GM12878 (cell line): Measurements from ENCODE around the gene ICAM4. TPM values are rescaled to one million over a fixed set of nuclear protein-coding genes. Genes with fewer than 3 reads are reported as not detected.

Source experiments
- ATAC-seq: fragments of 200-7000 bp; cut with Tn5 transposase; 3 replicates; pipeline ENCODE4 v1.9.1; 2020; ENCODE audit warnings: mild to moderate bottlenecking, moderate library complexity
- BruUV-seq: library from RNA; stranded (reverse); fragments of 400-500 nt; replicated peaks from 2 replicates; lab custom pipeline; 2021; lab: Mats Ljungman, UMichigan
- CTCF ChIA-PET: fragments of 300-600 bp; sonication (Branson Sonifier 250); formaldehyde crosslinking; extraction: SDS; loops from one replicate; lab custom pipeline; 2021; ENCODE audit warnings: inconsistent platforms; lab: Yijun Ruan, JAX
- POLR2A ChIA-PET: fragments of 350-600 bp; formaldehyde crosslinking; extraction: SDS; loops from one replicate; lab custom pipeline; 2021; ENCODE audit warnings: inconsistent platforms; lab: Charles Lee
- RAD21 ChIA-PET: fragments of 300-600 bp; sonication (Branson Sonifier 250); formaldehyde crosslinking; loops from one replicate; lab custom pipeline; 2023; ENCODE audit warnings: antibody characterized with exemption; ENCODE audit not compliant: unreplicated experiment; lab: Charles Lee
- SMC1A ChIA-PET: fragments of 300-600 bp; sonication (Branson Sonifier 250); formaldehyde crosslinking; loops from one replicate; lab custom pipeline; 2023; ENCODE audit not compliant: unreplicated experiment, uncharacterized antibody; lab: Charles Lee
- DNase-seq: peaks from one replicate; pipeline ENCODE4 v3.0.0-alpha.2; 2011; ENCODE audit warnings: low read depth, low spot score
- FAIRE-seq: peaks from 3 replicates; lab custom pipeline; 2011; peaks lifted over from hg19 to GRCh38; lab: Jason Lieb, UNC
- H2AFZ ChIP-seq: 2 replicates; pipeline ENCODE4 v1.6.0; 2011; ENCODE audit warnings: low read depth, low read length, control low read depth; ENCODE audit not compliant: control insufficient read depth
- H3K27ac ChIP-seq: 2 replicates; pipeline ENCODE4 v1.5.1; 2011; ENCODE audit warnings: control low read depth; ENCODE audit not compliant: control insufficient read depth, insufficient read depth
- H3K27me3 ChIP-seq, 2 experiments: replicated peaks in 1 of 2; 2 replicates each; pipeline versions ENCODE4 v1.6.0 to v1.6.1; 2011; ENCODE audit warnings: low read length in 1 of 2; ENCODE audit not compliant: control insufficient read depth in 2 of 2, insufficient read depth in 2 of 2
- H3K36me3 ChIP-seq, 2 experiments: 2 replicates each; pipeline ENCODE4 v1.5.1; 2011; ENCODE audit warnings: low read length in 1 of 2; ENCODE audit not compliant: control insufficient read depth in 2 of 2, insufficient read depth in 2 of 2
- H3K4me1 ChIP-seq: 2 replicates; pipeline ENCODE4 v1.6.1; 2011; ENCODE audit warnings: mild to moderate bottlenecking, low read length, moderate library complexity, mixed read lengths; ENCODE audit not compliant: control insufficient read depth, insufficient read depth
- H3K4me2 ChIP-seq: 2 replicates; pipeline ENCODE4 v1.6.0; 2011; ENCODE audit warnings: control low read depth; ENCODE audit not compliant: control insufficient read depth, insufficient read depth
- H3K4me3 ChIP-seq: fragments of 200-600 bp; sonication (generic); 2 replicates; pipeline ENCODE4 v1.5.1; 2016
- H3K79me2 ChIP-seq: 2 replicates; pipeline ENCODE4 v1.6.0; 2011; ENCODE audit warnings: low read length; ENCODE audit not compliant: control insufficient read depth, insufficient read depth
- H3K9ac ChIP-seq: 2 replicates; pipeline ENCODE4 v1.8.0; 2011; ENCODE audit warnings: low read length, control low read depth, mixed read lengths; ENCODE audit not compliant: control insufficient read depth, insufficient read depth
- H3K9me3 ChIP-seq: replicated peaks from 3 replicates; pipeline ENCODE4 v1.5.1; 2011; ENCODE audit warnings: mild to moderate bottlenecking, low read length; ENCODE audit not compliant: control insufficient read depth, insufficient read depth
- H4K20me1 ChIP-seq: 2 replicates; pipeline ENCODE4 v1.6.0; 2011; ENCODE audit not compliant: control insufficient read depth, insufficient read depth
- NR2C1 ChIP-seq: fragments of 450-650 bp; IDR thresholded peaks from 2 replicates; pipeline ENCODE4 v1.6.1; 2017; ENCODE audit warnings: antibody characterized with exemption, mild to moderate bottlenecking, moderate library complexity
- NR2F1 ChIP-seq: fragments of 450-650 bp; conservative IDR thresholded peaks from 2 replicates; pipeline ENCODE4 v1.6.1; 2017; ENCODE audit warnings: mild to moderate bottlenecking
- RUNX3 ChIP-seq: IDR thresholded peaks from 2 replicates; pipeline ENCODE4 v1.6.1; 2012; ENCODE audit warnings: low read length, inconsistent platforms
- WGBS: methylation state at CpG from one replicate; pipeline ENCODE4 v1.1.6; 2016; ENCODE audit warnings: low lambda C conversion rate; ENCODE audit not compliant: insufficient replicate concordance, insufficient coverage; ENCODE audit errors: missing lambda C conversion rate; 5-methylcytosine and 5-hydroxymethylcytosine counted together
- in situ Hi-C: fragments of 300-500 bp; cut with MboI; formaldehyde crosslinking; loops from 9 replicates; pipeline ENCODE4 v1.14.3; 2018; ENCODE audit warnings: mixed read lengths
- intact Hi-C: fragments of 100-400 bp; cut with micrococcal nuclease; formaldehyde crosslinking; loops from one replicate; pipeline ENCODE4 v1.14.2; 2022; ENCODE audit not compliant: unreplicated experiment
- polyA plus RNA-seq, 11 experiments: library from polyadenylated mRNA; depleted of rRNA in 4 of 11; unstranded in 6 of 11; stranded (reverse) in 5 of 11; fragments of >200 nt; fragmentation: Nextera tagmentation in 4 of 11; fragmentation: Illumina TruSeq in 1 of 11; extraction: Ambion mirVana in 4 of 11; extraction: Trizol in 1 of 11; gene quantifications; 1 replicate in 1 of 11; 2 replicates in 10 of 11; pipeline versions ENCODE4 v1.2.1 to v1.2.3, GENCODE V29; 2011 to 2016; ENCODE audit warnings: inconsistent platforms in 2 of 11, missing spikeins in 2 of 11, low read depth in 1 of 11
- total RNA-seq, 4 experiments: library from RNA; depleted of rRNA in 3 of 4; stranded (reverse); fragments of >200 nt in 3 of 4; fragmentation: Illumina TruSeq in 1 of 4; extraction: Trizol in 1 of 4; gene quantifications; 2 replicates each; pipeline versions ENCODE4 v1.2.1 to v1.2.3, GENCODE V29; 2013 to 2021

Gene ICAM4
- total and polyA plus RNA-seq, 10 of the 15 experiments (the other 5 are each of a cell fraction or from before 2014, with no cell fraction given): 0.31 to 5.1 (median 1.7) TPM

DNA sequence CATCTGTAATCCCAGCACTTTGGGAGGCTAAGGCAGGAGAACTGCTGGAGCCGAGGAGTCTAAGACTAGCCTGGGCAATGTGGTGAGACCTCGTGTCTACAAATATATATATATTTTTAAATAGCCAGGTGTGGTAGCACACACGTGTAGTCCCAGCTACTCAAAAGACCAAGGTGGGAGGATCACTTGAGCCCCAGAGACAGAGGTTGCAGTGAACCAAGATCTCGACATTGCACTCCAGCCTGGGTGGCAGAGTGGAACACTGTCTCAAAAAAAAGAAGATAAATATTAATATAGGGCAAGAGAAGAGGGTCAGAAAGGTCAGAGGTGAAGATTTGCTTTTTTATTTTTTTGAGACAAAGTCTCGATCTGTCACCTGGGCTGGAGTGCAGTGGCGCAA lies 40.2 kb upstream of the ICAM4 start:
- intact Hi-C loops: no loop called here
- 45% methylated on average over 6 of the region's 6 CpGs for whole genome bisulfite sequencing
- TF ChIP-seq RUNX3 (no peak), NR2F1 (peak; percentile 70), NR2C1 (peak; percentile 36; the same call in 1 of the 2 replicates)

More for the DNA sequence above, 40.2 kb upstream of the ICAM4 start:
- ChIA-PET SMC1A (interaction anchor here (0.7 to 4.3 kb wide), 13 partner anchors 11 to 142 kb away, joined by 3 to 22 read pairs (median 4); no protein-coding TSS in a partner anchor), POLR2A (interaction anchor here (0.5 to 4.0 kb wide), 7 partner anchors 9 to 142 kb away, joined by 3 to 35 read pairs (median 4); partner anchors contain the start of genes ANGPTL6 and PPAN), RAD21 (interaction anchor here (0.8 to 8.4 kb wide), 7 partner anchors 10 to 318 kb away, joined by 3 to 98 read pairs (median 4); partner anchors contain the start of genes DNMT1, ICAM1 and S1PR2), CTCF (interaction anchor here (1.1 to 8.3 kb wide), 7 partner anchors 10 to 146 kb away, joined by 3 to 148 read pairs (median 6); partner anchors contain the start of gene S1PR2)
- H2AFZ ChIP-seq: no peak overlapping the region
- in situ Hi-C loops: loop anchor here (25.0 kb wide), 1 partner anchor 1109 kb away; the partner anchor contains the start of genes OR7G3 and ZNF317
- H3K4me1 ChIP-seq: peaks cover 55% of the 10 kb centered on the region
- H3K4me2 ChIP-seq: no peak overlapping the region
- no peaks in the 10 kb centered on the region for H3K36me3 ChIP-seq
- H3K4me3 ChIP-seq: no peak overlapping the region
- no peak overlapping the region for H3K27ac ChIP-seq
- H3K27me3 ChIP-seq: no peaks in the 10 kb centered on the region
- H3K9ac ChIP-seq: no peak overlapping the region
- H3K79me2 ChIP-seq: no peaks in the 10 kb centered on the region
- FAIRE-seq (no peak), DNase-seq (no peak), ATAC-seq (no peak)
- H4K20me1 ChIP-seq: no peaks in the 10 kb centered on the region
- H3K9me3 ChIP-seq: no peaks in the 10 kb centered on the region; the same call in 2 of the 3 replicates
- no TSS peak for BruUV-seq
